B cell (primary cell): ENCODE measurements around the gene MED27. TPM values are rescaled to one million over a fixed set of nuclear protein-coding genes. Genes with fewer than 3 reads are reported as not detected.

Experiments used
- ATAC-seq: fragments of 200-7000 bp; cut with Tn5 transposase; one replicate; pipeline ENCODE4 v1.10.0; 2021; ENCODE audit warnings: low read depth, mild to moderate bottlenecking, moderate number of reproducible peaks, moderate library complexity
- CTCF ChIA-PET: fragments of 350-600 bp; sonication (Branson Sonifier 250); formaldehyde crosslinking; loops from one replicate; lab custom pipeline; 2021; ENCODE audit warnings: antibody characterized with exemption, inconsistent platforms; lab: Charles Lee
- POLR2A ChIA-PET: fragments of 350-600 bp; sonication (Branson Sonifier 250); formaldehyde crosslinking; loops from one replicate; lab custom pipeline; 2021; ENCODE audit warnings: antibody characterized with exemption; lab: Charles Lee
- DNase-seq: peaks from one replicate; pipeline ENCODE4 v3.0.0; 2013
- H2AFZ ChIP-seq: 2 replicates; pipeline ENCODE4 v1.6.1; 2012; ENCODE audit warnings: mild to moderate bottlenecking, low read depth, low read length; ENCODE audit not compliant: insufficient read depth, poor library complexity, severe bottlenecking
- H3K27ac ChIP-seq, 2 donors: 1 replicate in 1 of 2; 2 replicates in 1 of 2; pipeline ENCODE4 v1.5.1; 2012 to 2013; ENCODE audit warnings: low read length in 2 of 2, mild to moderate bottlenecking in 2 of 2, moderate library complexity in 1 of 2
- H3K27me3 ChIP-seq, 4 experiments: fragments of 200-600 bp in 1 of 4; sonication (generic) in 1 of 4; replicated peaks in 1 of 4; 1 replicate in 2 of 4; 2 replicates in 2 of 4; pipeline versions ENCODE4 v1.6.1 to v1.7.0; 2013 to 2016; ENCODE audit warnings: low read length in 3 of 4, mild to moderate bottlenecking in 2 of 4, mixed read lengths in 1 of 4, moderate library complexity in 1 of 4; ENCODE audit not compliant: insufficient read depth in 4 of 4, control insufficient read depth in 3 of 4; ENCODE audit errors: control extremely low read depth in 1 of 4
- H3K36me3 ChIP-seq, 2 experiments: replicated peaks in 1 of 2; 1 replicate in 1 of 2; 2 replicates in 1 of 2; pipeline versions ENCODE4 v1.6.1 to v1.7.1; 2013; ENCODE audit warnings: low read length in 1 of 2; ENCODE audit not compliant: insufficient read depth in 2 of 2, control insufficient read depth in 1 of 2; ENCODE audit errors: control extremely low read depth in 1 of 2, extremely low read depth in 1 of 2
- H3K4me1 ChIP-seq, 2 donors: fragments of 200-600 bp in 1 of 2; sonication (generic) in 1 of 2; 1 replicate in 1 of 2; 2 replicates in 1 of 2; pipeline versions ENCODE4 v1.5.1 to v1.6.1; 2013 to 2017; ENCODE audit warnings: low read length in 2 of 2; ENCODE audit not compliant: control insufficient read depth in 2 of 2, insufficient read depth in 2 of 2
- H3K4me2 ChIP-seq: replicated peaks from 2 replicates; pipeline ENCODE3; 2012; ENCODE audit warnings: mild to moderate bottlenecking, low read depth, low read length; ENCODE audit not compliant: poor library complexity, severe bottlenecking
- H3K4me3 ChIP-seq, 5 experiments: fragments of 200-600 bp in 1 of 5; sonication (generic) in 1 of 5; 1 replicate in 3 of 5; 2 replicates in 2 of 5; pipeline versions ENCODE4 v1.5.1 to v1.7.0; 2011 to 2016; ENCODE audit warnings: low read length in 4 of 5, mild to moderate bottlenecking in 4 of 5, low read depth in 2 of 5, control low read depth in 1 of 5, moderate library complexity in 1 of 5; ENCODE audit not compliant: insufficient read depth in 1 of 5; ENCODE audit errors: control extremely low read depth in 1 of 5, extremely low read depth in 1 of 5
- H3K79me2 ChIP-seq: fragments of 200-600 bp; sonication (generic); one replicate; pipeline ENCODE4 v1.6.0; 2016; ENCODE audit warnings: low read length; ENCODE audit not compliant: control insufficient read depth, insufficient read depth
- H3K9ac ChIP-seq: fragments of 200-600 bp; sonication (generic); 2 replicates; pipeline ENCODE4 v1.6.1; 2017; ENCODE audit warnings: mild to moderate bottlenecking, low read length, moderate library complexity
- H3K9me3 ChIP-seq, 3 donors: one replicate each; pipeline versions ENCODE4 v1.6.1 to v1.7.1; 2013; ENCODE audit warnings: low read length in 2 of 3; ENCODE audit not compliant: control insufficient read depth in 2 of 3, insufficient read depth in 1 of 3; ENCODE audit errors: control extremely low read depth in 1 of 3
- H4K20me1 ChIP-seq: 2 replicates; pipeline ENCODE4 v1.6.0; 2012; ENCODE audit warnings: mild to moderate bottlenecking, low read length; ENCODE audit not compliant: insufficient read depth, control insufficient read depth, poor library complexity, severe bottlenecking
- H3K27ac Mint-ChIP-seq: one replicate; pipeline ENCODE4 v1.8.0; 2021; ENCODE audit warnings: mixed read lengths
- H3K27me3 Mint-ChIP-seq: one replicate; pipeline ENCODE4 v1.8.0; 2021; ENCODE audit warnings: mixed read lengths
- H3K4me1 Mint-ChIP-seq: one replicate; pipeline ENCODE4 v1.8.0; 2021; ENCODE audit warnings: mixed read lengths
- H3K4me3 Mint-ChIP-seq: one replicate; pipeline ENCODE4 v1.8.0; 2021; ENCODE audit warnings: mixed read lengths
- H3K9me3 Mint-ChIP-seq: one replicate; pipeline ENCODE4 v1.8.0; 2022; ENCODE audit warnings: mixed read lengths; ENCODE audit not compliant: insufficient read depth
- CTCF ChIP-seq: fragments of 200-600 bp; IDR thresholded peaks from one replicate; pipeline ENCODE4 v1.8.0; 2022; ENCODE audit warnings: antibody characterized with exemption, mild to moderate bottlenecking
- EZH2 ChIP-seq: IDR thresholded peaks from 2 replicates; pipeline ENCODE4 v1.6.1; 2012; ENCODE audit warnings: borderline replicate concordance, low read depth, mild to moderate bottlenecking, moderate library complexity, low read length; ENCODE audit not compliant: insufficient read depth, poor library complexity, severe bottlenecking
- WGBS: methylation state at CpG from one replicate; pipeline ENCODE4 v1.1.5; 2013; ENCODE audit warnings: missing lambda C conversion rate; ENCODE audit not compliant: insufficient coverage; 5-methylcytosine and 5-hydroxymethylcytosine counted together
- intact Hi-C: fragments of 100-400 bp; cut with micrococcal nuclease; formaldehyde crosslinking; loops from one replicate; pipeline ENCODE4 v1.10.0; 2022
- polyA plus RNA-seq: library from polyadenylated mRNA; depleted of rRNA; stranded (reverse); fragments of >200 nt; gene quantifications from 2 replicates; pipeline ENCODE4 v1.2.3, GENCODE V29; 2012
- total RNA-seq, 2 donors: library from RNA; stranded (reverse); fragments of 120-200 nt in 1 of 2; gene quantifications; 1 replicate in 1 of 2; 2 replicates in 1 of 2; pipeline versions ENCODE4 v1.2.3 to v1.2.4, GENCODE V29; 2013 to 2022

Gene MED27
- total and polyA plus RNA-seq, 2 donors (not counting 1 experiment from before 2014, with no cell fraction given): 17.4 to 17.7 TPM

- no peaks in the 10 kb centered on the region for H3K79me2 ChIP-seq
- H3K4me2 ChIP-seq: no peak overlapping the region
- no peaks in the 10 kb centered on the region for H4K20me1 ChIP-seq
- H3K27me3 Mint-ChIP-seq: peaks cover 15% of the 10 kb centered on the region
- H3K4me3 Mint-ChIP-seq: no peak overlapping the region
- H3K27me3 ChIP-seq: peaks cover 0 to 10% (median 0%) of the 10 kb centered on the region in 4 experiments
- WGBS: 100% methylated on average over 1 of the region's 8 CpGs
- no peaks in the 10 kb centered on the region for H3K36me3 ChIP-seq
- no peaks in the 10 kb centered on the region for H3K4me1 ChIP-seq
- H3K4me1 Mint-ChIP-seq: no peaks in the 10 kb centered on the region
- no peak overlapping the region for H3K27ac ChIP-seq
- no peak for TF ChIP-seq EZH2
- TF ChIP-seq CTCF: no peak
- intact Hi-C loops: no loop called here
- H3K9me3 ChIP-seq: peaks cover 0 to 14% (median 0%) of the 10 kb centered on the region in 3 donors
- no peak overlapping the region for H3K9ac ChIP-seq
- H3K4me3 ChIP-seq: no peak overlapping the region
- H2AFZ ChIP-seq: no peak overlapping the region
- CTCF ChIA-PET: no interaction called here
- POLR2A ChIA-PET: no interaction called here
- ATAC-seq: no peak
- H3K27ac Mint-ChIP-seq: no peak overlapping the region
- H3K9me3 Mint-ChIP-seq: no peaks in the 10 kb centered on the region
- DNase-seq: no peak
Measured at GRCh38 chr9:131840220-131840619, 239.4 kb downstream of the MED27 start.

DNA sequence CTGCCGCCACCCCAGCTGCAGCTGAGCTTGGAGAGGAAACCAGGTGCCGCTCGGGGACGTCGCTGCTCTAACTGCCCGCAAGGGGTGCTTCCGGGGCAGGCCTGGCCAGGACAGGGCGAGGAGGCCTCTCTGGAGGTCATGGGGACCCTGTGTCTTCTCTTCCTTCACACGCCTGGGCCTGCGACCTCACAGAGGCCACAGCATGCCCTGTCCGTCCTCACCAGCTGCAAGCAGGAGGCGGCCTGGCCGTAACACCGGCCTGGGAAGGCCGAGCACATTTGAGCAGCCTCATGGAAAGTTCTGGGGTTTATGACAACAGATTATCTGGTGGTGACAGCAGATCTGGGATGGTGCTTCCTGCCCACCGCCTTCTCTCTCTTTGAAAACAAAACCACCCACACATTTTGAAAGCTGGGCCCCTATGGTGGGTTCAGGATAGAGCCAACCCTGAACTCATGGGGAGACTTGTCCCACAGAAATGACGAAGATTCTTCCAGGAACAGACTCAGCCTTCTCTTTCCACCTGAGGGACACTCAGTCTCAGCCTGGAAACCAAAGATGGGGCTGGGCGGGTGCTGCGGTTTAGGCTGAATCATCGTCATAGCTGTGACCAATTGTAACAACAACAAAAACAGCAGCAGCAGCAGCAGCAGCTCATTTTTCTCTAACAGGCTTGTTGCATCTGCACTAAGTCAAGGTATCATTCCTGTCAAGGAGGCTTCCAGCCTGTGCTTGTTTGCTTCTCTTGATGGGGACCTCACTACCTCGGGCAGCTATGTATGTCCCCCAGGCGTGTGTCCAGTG lies 240.2 kb downstream of the MED27 start:
- no peaks in the 10 kb centered on the region for H3K4me1 Mint-ChIP-seq
- DNase-seq: no peak
- Histone ChIP-seq H3K27ac (no peak overlapping the region), H3K4me2 (no peak overlapping the region), H3K27me3 (peaks cover 0 to 10% (median 0%) of the 10 kb centered on the region in 4 experiments), H3K36me3 (no peaks in the 10 kb centered on the region), H3K4me3 (no peak overlapping the region), H2AFZ (no peak overlapping the region), H3K9ac (no peak overlapping the region), H3K4me1 (no peaks in the 10 kb centered on the region), H3K79me2 (no peaks in the 10 kb centered on the region), H3K9me3 (peaks cover 0 to 21% (median 0%) of the 10 kb centered on the region in 3 donors), H4K20me1 (no peaks in the 10 kb centered on the region)
- ATAC-seq: no peak
- intact Hi-C loops: no loop called here
- ChIA-PET CTCF (no interaction called here), POLR2A (no interaction called here)
- no peak overlapping the region for H3K4me3 Mint-ChIP-seq
- TF ChIP-seq EZH2 (no peak), CTCF (no peak)
- peaks cover 17% of the 10 kb centered on the region for H3K27me3 Mint-ChIP-seq
- no peak overlapping the region for H3K27ac Mint-ChIP-seq
- H3K9me3 Mint-ChIP-seq: no peaks in the 10 kb centered on the region
- 83% methylated on average over 22 of the region's 22 CpGs for WGBS
